ENCODE results near the gene PDCD1. TPM values are rescaled to one million over a fixed set of nuclear protein-coding genes. Genes with fewer than 3 reads are reported as not detected.
"Not testable (repeated sequence)": the region's sequence is repeated elsewhere in the genome, so short reads cannot be mapped to it uniquely, and the experiment has no call there.

PDCD1 gene
- total RNA-seq, 1 experiment from 2014 or later = not detected

DNA sequence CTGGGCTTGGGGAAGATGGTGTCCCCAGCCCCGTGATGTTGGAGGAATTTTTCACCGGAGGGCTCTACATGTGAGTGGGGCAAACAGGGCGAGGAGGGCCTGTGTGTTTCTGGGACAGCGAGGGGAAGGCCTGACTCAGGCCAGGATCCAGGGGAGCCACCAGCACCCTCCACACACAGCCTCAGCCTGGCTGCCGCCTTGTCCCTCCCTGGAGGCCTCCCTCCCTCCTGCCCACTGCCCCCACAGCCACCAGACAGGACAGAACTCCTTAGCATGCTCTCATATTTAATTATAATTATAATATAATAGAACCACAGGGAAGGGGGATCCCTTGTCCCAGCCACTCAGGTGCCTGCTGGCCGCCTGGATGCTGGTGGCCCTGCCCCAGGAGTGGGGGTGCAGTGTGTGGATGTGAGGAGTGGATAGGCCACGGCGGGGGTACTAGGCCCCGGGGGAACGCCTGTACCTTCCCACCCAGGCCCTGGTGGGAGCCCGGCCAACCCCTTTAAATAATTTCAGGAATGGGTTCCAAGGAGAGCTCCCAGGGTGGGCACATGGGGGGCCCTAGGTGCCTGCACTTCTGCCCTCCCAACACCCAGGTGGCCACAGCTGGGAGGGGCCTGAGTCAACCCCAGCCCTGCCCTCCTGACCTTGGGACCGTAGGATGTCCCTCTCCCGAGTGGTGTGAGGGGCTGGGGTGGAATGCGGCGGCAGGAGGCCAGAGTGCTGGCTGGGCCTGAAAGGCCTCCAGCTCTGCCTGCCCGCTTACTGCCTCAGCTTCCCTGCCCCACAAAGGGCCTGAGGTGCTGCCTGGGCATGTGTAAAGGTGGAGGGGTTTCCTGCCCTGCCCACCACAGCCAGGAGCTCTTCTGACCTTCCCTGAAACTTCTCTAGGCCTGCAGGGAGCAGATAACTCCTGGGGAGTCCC is 8.8 kb downstream of the PDCD1 start:
- no peak for DNase-seq (ENCODE audit: low read depth, low spot score)
- in situ Hi-C loops (cut with HindIII; ENCODE audit: low pct_unique_long_range_greater_than_20kb, low sequenced_read_pairs) = no loop called here

DNA sequence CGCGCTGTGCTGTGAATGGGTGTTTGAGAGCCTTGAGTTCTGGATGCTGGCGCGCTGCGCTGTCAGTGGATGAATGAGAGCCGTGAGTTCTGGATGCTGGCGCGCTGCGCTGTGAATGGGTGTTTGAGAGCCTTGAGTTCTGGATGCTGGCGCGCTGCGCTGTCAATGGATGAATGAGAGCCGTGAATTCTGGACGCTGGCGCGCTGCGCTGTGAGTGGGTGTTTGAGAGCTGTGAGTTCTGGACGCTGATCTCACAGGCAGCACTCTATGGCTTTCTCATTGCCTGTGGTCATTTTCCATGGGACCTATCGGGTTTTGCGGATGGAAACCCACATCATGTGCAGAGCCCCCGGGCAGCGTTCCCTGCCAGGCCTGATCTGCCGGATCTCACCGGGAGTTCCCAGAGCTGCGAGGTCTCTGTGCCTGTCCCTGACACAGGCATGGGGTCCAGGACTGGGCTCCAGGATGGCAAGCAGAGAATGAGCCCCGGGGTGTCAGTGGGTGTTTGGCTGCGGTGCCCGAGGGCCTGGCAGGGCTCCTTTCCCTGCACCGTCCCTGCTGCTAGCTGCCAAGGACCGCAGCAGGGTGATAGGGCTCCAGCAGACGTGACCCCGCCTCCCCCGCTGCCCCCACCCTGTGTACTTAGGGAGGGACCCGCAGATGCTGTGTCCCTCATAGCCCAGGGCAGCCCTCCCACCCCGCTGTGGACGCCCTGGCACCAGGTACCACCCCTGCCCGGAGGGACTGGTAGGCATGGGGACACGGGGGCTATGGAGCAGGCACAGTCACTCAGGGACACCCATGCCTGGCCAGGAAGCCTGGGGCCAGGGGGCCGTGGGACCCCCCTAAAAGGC is 9.7 kb downstream of the PDCD1 start:
- in situ Hi-C loops (cut with HindIII; ENCODE audit: low pct_unique_long_range_greater_than_20kb, low sequenced_read_pairs) = no loop called here
- DNase-seq (ENCODE audit: low read depth, low spot score) = no peak

DNA sequence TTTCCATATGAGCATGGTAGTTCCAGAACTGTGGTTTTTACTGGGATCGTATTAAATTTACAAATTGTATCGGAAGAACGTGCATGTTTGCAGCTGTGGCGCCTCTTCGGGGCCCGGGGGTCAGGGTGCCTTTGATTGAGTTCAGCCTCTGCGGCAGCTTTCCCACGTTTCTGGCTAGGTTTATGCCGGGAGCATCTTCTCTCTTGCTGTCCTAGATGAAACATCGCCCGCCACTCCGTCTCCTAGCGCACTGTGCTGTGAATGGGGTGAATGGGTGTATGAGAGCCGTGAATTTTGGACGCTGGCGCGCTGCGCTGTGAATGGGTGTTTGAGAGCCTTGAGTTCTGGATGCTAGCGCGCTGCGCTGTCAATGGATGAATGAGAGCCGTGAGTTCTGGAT is 12.3 kb downstream of the PDCD1 start:
- in situ Hi-C loops (cut with HindIII; ENCODE audit: low pct_unique_long_range_greater_than_20kb, low sequenced_read_pairs) = no loop called here
- no peak for DNase-seq (ENCODE audit: low read depth, low spot score)

DNA sequence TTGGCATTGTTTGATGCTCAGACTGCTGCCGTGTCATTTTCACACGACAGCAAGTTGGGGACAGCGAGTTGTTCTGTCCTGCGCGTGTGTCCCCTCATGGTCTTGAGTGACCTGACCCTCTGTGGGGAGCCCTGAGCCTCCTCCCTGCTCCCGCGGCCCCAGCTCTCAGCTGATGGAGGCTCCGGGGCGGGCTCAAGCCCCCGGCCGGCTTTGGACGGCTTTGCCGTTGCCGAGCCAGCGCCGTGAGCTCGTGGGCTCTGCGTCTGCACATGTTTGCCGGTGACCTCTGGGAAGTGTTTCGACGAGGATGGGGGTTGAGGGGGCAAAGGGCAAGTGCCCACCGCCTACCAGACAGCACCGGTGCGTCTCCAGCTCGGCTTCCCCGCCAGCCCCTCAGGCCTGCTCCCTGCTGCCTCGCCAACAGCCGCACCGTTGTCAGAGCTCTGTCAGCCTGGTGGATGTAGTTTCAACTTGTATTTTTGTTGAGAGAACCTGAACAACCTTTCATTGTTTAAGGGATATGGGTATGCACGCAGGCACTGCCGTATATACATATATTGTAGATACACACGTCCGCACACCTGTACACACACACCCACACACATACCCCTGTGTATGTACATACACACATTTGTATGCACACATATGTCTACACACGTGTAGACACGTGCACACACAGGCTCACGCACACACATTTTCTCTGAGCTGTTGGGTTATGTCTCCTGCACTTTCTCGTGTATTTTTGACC is 13.7 kb downstream of the PDCD1 start:
- in situ Hi-C loops (cut with HindIII; ENCODE audit: low pct_unique_long_range_greater_than_20kb, low sequenced_read_pairs) = no loop called here
- DNase-seq (ENCODE audit: low read depth, low spot score) = no peak

DNA sequence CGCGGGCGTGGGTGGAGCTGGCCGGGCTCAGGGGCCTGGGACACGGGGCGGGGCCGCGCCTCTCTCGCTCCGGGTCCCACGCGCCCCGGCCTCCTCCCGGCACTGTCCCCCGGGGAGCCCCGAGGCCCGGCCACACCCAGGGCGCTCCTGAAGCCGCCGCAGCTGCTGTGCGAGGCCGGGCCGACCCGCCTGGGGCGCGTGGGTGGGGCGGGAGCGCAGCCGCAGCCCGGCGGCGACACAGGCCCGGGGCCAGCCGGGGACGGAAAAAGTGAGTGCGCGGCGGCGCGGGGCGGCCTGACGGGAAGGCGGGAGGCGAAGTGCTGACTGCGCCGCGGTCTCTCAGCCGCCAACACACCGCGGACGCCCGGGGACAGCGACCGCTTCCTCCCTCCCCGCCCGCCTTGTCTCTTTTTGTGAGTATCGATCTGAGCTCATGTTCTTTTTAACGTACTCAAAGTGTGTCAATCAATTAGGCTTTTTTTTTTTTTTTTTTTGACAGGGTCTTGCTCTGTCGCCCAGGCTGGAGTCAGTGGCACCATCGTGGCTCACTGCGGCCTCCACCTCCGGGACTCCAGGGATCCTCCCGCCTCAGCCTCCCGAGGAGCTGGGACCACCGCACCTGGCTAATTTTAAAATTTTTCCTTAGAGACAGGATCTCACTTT is 14.5 kb downstream of the PDCD1 start:
- in situ Hi-C loops (cut with HindIII; ENCODE audit: low pct_unique_long_range_greater_than_20kb, low sequenced_read_pairs) = no loop called here
- DNase-seq (ENCODE audit: low read depth, low spot score) = no peak

DNA sequence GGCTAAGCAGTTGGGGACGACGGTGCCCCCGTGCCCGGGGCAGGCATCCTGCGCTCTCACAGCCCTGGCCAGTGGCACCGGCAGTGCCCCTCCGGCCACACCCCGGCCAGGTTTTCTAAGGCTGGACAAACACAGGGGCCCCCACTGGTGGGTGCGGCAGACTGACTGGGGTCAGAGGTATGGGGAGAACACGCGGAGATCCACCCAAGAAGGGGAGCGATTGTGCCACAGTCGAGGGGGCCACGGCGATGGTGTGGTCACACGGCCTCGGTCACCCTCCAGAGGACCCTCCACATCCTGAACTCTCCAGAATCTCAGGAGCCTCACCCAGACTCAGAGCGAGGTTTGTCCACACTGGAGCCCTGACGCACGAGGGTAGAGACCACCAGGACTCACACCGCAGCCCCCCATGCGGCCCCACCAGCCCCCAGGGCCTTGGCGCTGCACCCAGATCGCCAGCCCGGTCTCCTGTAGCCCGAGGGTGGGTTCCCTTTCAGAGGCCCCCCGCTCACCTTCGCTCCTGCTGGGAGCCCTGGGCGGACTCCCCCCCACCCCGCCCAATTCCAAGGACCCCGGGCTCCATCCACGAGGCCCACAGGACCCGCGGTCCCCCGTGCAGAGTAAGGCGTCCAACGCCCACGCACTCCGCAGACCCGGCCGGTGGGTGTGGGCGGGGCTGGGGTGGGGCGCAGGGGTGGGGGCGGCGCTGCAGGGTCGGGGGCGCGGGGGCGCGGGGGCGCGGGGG is 15.2 kb downstream of the PDCD1 start:
- DNase-seq (ENCODE audit: low read depth, low spot score) = no peak
- in situ Hi-C loops (cut with HindIII; ENCODE audit: low pct_unique_long_range_greater_than_20kb, low sequenced_read_pairs) = no loop called here

DNA sequence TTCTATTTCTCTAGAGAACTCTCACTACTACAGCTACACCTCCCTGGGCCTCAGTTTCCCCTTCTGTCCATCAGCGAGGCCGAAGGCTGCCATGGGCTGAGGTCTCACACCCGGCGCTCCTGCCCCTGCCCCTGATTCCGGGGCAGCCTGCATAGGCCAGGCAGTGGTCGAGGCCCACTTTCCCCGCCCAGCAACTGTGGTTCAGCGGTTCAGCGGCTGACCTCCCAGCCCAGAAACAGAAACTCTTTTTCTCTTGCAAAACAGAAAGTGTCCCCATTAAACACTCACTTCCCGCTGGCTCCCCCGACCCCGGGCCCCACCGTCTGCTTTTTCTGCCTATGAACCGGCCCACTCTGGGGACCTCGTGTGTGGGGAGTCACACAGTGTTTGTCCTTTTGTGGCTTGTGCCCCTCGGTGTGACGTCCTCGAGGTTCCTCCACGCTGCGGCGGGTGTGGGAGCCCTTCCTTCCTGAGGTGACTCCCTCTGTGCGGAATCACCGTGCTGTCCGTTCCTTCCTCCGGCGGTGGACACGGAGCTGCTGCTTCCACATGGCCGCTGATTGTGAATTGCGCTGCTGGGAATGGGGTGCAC is 16.0 kb downstream of the PDCD1 start:
- no peak for DNase-seq (ENCODE audit: low read depth, low spot score)
- in situ Hi-C loops (cut with HindIII; ENCODE audit: low pct_unique_long_range_greater_than_20kb, low sequenced_read_pairs) = no loop called here

DNA sequence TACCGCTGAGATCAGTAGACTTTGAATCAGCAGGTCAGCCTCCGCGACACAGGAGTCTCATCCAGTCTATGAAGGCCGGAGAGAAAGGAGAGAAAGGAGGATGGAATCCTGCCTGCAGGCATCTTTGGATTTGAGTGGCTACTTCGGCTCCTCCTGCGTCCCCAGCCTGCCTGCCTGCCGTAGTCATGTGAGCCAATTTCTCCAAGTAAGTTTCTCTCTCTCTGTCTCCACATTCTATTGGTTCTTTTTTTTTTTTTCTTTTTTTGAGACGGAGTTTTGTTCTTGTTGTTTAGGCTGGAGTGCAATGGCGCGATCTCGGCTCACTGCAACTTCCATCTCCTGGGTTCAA is 16.7 kb downstream of the PDCD1 start:
- DNase-seq (ENCODE audit: low read depth, low spot score) = no peak
- in situ Hi-C loops (cut with HindIII; ENCODE audit: low pct_unique_long_range_greater_than_20kb, low sequenced_read_pairs) = no loop called here

DNA sequence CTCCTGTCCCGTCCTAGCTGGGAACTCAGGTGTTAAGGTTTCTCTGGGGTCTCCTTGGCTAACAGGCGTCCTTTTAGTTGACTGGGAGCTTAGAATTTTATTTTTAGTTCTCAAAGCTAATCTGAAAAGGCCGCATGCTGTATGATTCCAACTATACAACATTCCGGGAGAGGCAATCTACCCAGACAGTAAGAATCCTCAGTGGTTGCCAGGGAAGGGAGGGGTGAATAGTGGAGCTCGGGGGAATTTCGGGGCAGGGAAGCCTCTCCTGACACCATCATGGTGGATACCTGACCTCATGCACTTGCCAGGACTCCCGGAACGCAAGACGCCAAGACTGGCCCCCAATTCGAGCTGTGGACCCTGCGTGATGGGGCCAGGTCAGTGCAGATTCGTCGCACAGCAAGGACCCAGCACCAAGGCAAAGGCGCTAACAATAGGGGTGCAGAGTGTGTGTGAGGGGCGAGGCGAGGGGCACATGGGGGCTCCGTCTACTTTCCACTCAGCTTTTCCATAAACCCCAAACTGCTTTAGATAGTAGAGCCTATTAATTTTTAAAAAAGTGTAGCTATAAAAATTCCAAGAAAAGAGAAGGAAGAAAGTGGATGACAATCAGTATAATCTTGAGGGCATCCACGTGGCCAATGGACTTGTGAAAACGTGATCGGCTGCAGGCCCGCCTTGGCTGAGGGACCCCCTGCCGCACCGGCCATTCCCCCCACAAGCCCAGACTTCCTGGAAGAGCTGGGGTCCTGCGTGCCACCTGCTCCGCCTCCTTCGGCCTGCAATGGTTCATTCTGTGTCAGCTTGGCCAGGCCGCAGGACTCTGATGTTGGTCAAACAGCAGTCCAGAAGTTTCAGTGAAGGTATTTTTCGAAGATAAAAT is 17.3 kb downstream of the PDCD1 start:
- in situ Hi-C loops (cut with HindIII; ENCODE audit: low pct_unique_long_range_greater_than_20kb, low sequenced_read_pairs) = no loop called here
- no peak for DNase-seq (ENCODE audit: low read depth, low spot score)

DNA sequence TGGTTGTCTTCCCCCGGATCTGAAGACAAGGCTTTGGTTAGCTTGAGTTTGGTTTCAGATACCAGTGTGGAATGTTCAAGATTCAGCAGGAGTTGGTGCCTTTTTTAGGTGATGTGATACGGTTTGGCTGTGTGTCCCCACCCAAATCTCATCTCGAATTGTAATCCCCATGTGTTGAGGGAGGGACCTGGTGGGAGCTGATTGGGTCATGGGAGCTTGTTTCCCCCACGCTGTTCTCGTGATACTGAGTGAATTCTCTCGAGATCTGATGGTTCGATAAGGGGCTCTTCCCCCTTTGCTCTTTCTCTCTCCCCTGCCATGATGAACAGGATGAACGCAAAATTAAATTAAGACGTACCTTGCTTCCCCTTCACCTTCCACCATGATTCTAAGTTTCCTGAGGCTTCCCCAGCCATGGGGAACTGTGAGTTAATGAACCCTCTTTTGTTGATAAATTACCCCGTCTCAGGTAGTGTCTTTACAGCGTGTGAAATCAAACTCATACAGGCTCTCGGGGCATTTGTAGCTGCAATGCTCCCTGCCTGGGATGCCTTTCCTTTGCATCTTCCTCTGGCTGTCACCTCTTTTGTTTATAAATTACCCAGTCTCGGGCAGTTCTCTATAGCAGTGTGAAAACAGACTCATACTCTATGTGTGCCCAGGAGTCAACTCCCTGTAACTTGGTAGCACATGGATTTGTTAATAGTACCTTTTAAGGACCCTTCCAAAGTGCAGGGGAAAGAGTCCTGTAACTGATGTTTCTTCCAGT is 21.3 kb downstream of the PDCD1 start:
- no peak for DNase-seq (ENCODE audit: low read depth, low spot score)
- in situ Hi-C loops (cut with HindIII; ENCODE audit: low pct_unique_long_range_greater_than_20kb, low sequenced_read_pairs) = no loop called here

DNA sequence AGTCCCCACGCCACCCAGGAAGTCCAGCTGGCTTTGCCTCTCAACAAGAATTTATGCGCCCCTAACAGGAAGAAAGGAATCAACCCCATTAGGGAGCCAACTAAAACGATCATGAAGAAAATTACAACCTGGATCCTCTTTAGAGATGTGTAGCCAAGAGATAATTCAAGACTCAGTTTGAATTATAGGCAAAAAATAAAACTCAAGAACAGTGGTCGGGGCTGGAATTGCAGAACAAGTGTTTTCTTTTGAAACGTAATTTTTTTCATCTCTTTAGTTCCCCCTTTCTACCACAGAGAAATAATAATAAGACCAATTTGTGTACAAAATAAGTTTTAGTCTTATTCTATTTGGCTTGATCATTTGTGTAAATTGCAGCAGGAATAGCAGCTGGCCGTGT is 22.4 kb downstream of the PDCD1 start:
- no peak for DNase-seq (ENCODE audit: low read depth, low spot score)
- in situ Hi-C loops (cut with HindIII; ENCODE audit: low pct_unique_long_range_greater_than_20kb, low sequenced_read_pairs) = no loop called here

DNA sequence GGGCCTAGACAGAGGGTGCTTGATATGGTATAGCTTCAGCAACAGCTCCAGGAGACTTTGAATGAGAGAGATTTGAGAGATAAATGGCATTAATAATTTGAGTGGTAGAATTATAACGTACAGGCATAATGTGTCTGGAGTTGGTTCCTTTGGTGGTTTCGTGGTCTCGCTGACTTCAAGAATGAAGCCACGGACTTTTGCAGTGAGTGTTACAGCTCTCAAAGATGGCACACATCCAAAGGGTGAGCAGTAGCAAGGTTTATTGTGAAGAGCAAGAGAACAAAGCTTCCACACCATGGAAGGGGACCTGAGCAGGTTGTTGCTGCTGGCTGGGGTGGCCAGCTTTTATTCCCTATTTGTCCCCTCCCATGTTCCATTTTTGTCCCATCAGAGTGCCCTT is 23.1 kb downstream of the PDCD1 start:
- in situ Hi-C loops (cut with HindIII; ENCODE audit: low pct_unique_long_range_greater_than_20kb, low sequenced_read_pairs) = no loop called here
- DNase-seq (ENCODE audit: low read depth, low spot score) = no peak

DNA sequence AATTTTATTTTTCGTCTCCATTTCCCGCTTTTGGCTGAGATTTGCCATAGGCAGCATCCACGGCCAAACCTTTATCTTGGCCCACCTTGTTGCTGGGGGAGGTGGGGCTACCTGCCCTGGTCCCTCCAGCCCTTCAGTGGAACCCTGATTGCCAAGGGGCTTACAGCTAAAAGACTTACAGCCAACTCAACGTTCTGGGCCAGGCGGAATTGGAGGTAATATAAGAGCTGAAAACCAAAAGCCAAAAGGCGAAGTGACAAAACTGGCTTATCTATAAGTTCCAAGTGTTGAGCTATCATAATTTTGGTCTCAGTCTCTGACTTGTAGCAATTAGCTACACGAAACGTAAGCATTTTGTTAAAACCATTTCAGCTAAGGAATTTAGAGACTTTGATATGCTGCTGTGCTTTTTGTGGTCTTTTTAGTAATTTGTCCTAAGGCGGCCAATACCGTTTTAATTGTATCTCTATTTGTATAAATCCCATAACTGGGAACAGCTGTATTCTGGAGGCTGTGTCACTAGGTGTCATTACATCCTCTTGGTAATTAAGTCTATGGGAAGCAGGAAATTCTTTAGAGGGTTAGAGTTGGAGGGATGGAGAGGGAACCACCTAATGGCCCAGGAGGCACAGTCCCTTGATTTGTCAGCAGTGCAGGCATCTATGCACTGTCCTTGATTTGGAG is 24.0 kb downstream of the PDCD1 start:
- no peak for DNase-seq (ENCODE audit: low read depth, low spot score)
- in situ Hi-C loops (cut with HindIII; ENCODE audit: low pct_unique_long_range_greater_than_20kb, low sequenced_read_pairs) = no loop called here

DNA sequence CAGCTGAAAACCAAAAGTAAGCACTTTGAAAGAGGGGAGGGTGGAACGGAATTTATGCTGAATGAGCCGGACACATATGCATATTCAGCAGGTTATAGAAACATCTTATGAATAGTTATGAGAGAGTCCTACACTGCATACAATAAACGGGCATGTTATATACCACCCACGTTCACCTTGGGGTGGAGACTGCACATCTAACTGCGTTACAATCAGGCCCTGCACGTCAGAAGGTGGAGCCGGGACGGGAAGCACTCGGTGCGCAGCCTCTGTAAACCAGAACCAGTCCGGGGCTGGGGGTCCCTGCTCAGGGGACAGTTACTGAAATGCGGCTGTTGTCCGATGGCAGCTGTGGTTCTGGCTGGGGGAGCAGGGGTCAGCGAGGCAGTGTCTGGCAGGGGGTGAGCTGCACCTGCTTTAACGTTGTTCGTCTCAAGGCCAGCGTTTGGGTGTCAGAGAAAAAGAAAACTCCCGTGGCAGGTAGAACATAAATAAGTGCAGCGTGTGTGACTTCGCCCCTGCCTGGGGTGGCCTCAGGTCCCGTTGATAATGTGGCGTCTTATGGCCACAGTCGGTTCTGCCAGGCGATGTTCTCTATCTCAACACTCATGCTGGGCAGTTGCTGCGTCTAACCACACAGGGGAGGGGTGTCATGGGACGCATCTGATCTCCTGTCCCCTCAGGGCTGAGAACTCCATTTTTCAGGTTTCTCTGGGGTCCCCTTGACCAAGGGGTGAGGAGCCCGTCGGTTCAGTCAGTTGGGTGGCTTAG is 24.8 kb downstream of the PDCD1 start:
- DNase-seq (ENCODE audit: low read depth, low spot score); in situ Hi-C loops (cut with HindIII; ENCODE audit: low pct_unique_long_range_greater_than_20kb, low sequenced_read_pairs): not testable (repeated sequence)

Measured in SK-MEL-5 (cell line).